ENCODE results near the gene CHCHD3.

DNA sequence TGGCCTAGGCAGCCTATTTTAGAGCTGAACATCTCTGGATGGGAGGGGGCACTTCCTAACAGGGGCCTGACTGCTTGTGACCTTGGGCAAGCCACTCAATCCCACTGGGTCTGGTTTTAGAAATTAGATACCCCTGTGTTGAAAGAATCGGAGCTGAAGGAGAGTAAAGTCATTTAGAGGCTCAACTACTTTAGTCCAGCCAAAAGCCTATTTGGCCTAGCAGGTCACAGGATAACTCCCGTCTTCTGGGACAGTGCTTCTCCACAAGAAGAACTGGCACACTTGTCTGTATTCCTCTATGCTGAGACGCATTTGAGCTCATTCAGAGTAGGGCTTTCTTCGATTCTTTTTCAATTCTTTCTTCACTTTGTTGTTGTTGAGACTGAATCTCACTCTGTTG lies 224.2 kb downstream of the CHCHD3 start:
- TF ChIP-seq, protein P1, sequence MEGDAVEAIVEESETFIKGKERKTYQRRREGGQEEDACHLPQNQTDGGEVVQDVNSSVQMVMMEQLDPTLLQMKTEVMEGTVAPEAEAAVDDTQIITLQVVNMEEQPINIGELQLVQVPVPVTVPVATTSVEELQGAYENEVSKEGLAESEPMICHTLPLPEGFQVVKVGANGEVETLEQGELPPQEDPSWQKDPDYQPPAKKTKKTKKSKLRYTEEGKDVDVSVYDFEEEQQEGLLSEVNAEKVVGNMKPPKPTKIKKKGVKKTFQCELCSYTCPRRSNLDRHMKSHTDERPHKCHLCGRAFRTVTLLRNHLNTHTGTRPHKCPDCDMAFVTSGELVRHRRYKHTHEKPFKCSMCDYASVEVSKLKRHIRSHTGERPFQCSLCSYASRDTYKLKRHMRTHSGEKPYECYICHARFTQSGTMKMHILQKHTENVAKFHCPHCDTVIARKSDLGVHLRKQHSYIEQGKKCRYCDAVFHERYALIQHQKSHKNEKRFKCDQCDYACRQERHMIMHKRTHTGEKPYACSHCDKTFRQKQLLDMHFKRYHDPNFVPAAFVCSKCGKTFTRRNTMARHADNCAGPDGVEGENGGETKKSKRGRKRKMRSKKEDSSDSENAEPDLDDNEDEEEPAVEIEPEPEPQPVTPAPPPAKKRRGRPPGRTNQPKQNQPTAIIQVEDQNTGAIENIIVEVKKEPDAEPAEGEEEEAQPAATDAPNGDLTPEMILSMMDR (IDR thresholded peaks at IDR 0.05; ENCODE audit: low read depth, low read length) = no peak
- TF ChIP-seq EZH2phosphoT487 (IDR thresholded peaks at IDR 0.05; ENCODE audit: low read depth) = no peak
